GM21390 (cell line): ENCODE measurements around the gene ZFP36L2.
"Not testable (repeated sequence)": the region's sequence is repeated elsewhere in the genome, so short reads cannot be mapped to it uniquely, and the experiment has no call there.

Experiments
- ATAC-seq: cut with Tn5 transposase; IDR thresholded peaks from one replicate; pipeline ENCODE4 v1.9.1; 2021; ENCODE audit not compliant: unreplicated experiment

Gene ZFP36L2

DNA sequence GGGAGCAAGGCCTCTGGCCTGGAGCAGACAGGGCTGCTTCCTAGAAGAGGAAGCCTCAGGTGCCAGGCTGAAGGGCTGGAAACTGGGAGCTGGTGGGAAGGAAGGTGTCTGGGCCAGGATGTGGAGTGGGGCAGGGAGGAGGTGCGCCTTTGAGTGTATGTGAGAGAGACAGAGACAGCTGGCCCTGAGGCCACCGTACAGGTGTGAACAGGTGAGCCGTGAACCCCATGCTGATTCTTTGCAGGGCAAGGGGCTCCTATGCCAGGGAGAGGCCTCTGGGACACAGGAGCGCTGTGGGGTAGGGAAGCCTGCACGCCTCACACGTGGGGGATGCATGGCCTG lies 16.3 kb downstream of the ZFP36L2 start:
- ATAC-seq = no peak

DNA sequence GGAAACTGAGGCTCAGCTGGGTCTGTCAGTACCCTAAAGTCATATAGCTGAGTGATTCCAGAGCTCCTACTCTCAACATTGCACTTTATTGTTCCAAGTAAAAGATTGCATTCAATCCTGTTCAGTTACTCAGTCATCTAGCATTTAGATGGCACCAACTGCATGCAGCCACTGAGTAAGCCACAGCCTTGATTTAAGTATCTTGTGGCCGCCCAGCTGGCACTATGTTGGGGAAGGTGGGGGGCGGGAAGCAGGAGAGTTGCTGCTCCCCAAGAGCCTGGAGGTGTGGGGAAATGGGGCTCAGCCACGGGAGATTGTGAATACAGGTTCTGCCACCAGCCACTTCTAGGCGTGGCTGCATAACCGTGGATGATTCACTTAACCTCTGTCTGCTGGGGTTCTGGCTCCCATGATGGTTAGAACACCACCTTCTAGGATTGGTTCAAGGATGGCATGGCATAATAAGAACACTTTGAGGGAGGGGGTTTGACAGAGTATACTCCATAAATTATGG lies 17.1 kb downstream of the ZFP36L2 start:
- ATAC-seq = no peak

GRCh38 chr2:43207553-43208300 lies 18.7 kb downstream of the ZFP36L2 start:
- no peak for ATAC-seq

DNA sequence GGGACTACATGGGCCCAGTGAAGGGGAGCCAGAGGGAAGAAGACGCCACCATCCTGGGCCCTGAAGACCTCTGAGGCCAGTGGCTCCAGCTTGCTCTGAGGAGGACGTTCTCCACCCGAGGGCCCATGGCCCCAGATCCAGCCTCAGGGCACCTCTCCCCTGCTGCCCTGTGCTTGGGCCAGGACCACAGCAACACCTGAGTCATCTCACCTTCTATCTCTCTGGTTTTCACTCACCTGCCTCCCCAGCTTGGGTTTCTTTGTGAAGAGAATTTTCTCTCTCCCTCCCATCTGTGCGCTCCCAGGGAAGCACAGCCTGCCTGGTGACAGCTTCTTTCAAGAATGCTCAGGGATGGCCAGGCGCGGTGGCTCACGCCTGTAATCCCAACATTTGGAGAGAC lies 19.8 kb downstream of the ZFP36L2 start:
- ATAC-seq = no peak

GRCh38 chr2:43203373-43203772 lies 23.0 kb downstream of the ZFP36L2 start:
- no peak for ATAC-seq

DNA sequence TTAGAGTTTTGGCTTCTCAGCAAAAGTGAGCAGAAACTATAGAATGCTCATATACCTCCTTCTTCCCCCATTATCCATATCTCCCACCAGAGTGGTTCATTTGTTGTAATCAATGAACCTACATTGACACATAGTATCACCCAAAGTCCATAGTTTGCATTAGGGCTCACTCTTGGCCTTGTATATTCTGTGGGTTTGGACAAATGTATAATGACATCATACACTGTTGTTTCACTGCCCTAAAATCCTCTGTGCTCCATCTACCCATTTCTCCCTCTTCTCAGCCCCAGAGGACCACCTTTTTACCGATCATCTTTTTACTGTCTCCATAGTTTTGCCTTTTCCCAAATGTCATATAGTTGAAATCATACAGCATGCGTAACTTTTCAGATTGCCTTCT lies 24.1 kb downstream of the ZFP36L2 start:
- no peak for ATAC-seq

- no peak for ATAC-seq
Observed at GRCh38 chr2:43201497-43201896, 24.9 kb downstream of the ZFP36L2 start.

GRCh38 chr2:43201016-43201415 lies 25.4 kb downstream of the ZFP36L2 start:
- ATAC-seq = no peak

- ATAC-seq = no peak
Observed at GRCh38 chr2:43199492-43200488, 26.6 kb downstream of the ZFP36L2 start.

- no peak for ATAC-seq
Observed at GRCh38 chr2:43198263-43198662, 28.1 kb downstream of the ZFP36L2 start.

DNA sequence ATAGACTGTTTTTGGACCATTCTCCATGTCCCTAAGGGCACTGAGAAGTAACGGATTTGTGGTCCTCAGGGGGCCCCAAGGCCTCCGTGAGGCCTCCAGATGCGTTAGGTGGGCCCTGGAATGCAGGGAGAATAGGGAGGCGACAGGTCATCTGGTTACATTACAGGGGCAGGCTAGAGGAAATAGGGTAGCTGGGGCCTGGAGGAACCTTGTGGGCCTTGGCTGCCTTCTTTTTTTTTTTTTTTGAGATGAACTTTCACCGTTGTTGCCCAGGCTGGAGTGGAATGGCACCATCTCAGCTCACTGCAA lies 28.9 kb downstream of the ZFP36L2 start:
- ATAC-seq = no peak

GRCh38 chr2:43196768-43197587 lies 29.4 kb downstream of the ZFP36L2 start:
- no peak for ATAC-seq

- ATAC-seq = peak; percentile 53
Observed at GRCh38 chr2:43194121-43194869, 32.1 kb downstream of the ZFP36L2 start.

DNA sequence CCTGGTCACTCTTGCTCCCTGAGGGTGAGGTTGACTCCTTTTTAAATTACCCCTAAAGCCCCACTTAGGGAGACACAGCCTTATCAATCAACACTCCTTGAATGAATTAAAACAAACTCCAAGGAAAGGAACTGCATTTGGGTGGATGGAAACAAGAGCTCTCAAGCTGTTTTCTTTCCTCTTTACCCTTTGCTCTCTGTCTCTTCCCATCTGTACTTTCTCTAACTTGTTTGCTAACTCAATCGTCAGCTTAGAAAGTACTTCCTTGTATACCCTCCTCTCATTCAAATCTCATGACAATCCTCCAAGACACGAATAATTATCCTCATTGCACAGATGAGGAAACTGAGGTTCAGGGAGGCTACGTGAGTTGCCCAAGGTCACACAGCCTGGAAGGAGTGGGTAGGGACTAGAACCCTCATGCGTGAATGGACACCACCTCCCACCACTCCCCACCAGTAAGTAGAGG lies 32.7 kb downstream of the ZFP36L2 start:
- ATAC-seq = no peak

GRCh38 chr2:43192744-43193651 lies 33.4 kb downstream of the ZFP36L2 start:
- no peak for ATAC-seq

- no peak for ATAC-seq
Observed at GRCh38 chr2:43191947-43192516, 34.4 kb downstream of the ZFP36L2 start.

DNA sequence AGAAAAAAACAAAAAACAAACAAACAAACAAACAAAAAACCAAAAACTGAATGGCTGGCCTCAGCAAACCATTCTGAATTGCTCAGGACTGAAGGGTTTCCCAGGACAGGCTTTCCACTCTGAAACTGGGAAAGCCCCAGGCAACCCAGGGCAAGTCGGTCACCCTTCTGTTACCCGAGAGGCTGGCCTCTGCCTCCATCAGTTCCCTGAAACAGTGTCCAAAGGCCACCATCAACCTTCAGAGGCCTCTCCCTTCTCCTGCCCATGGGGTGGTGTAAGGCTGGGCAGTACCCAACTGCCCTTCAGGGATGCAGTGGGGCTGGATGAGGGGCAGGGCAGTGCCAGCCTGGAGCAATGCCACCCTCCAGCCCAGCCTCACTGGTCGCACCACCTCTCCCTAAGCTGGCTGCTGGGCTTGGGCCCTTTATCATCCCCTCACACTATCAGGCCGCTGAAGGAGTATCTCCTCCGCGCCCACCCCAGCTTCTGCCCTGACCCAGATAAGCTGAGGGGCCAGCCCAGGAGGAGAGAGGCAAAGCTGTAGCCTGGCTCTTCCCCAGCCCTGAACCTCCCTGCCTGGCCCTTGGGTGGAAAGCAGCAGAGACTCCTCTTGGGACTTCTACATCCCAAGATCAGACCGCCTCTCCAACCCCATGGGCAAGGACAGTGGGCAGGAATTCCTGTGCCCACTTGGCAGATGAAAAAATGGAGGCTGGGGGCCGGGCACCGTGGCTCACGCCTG lies 35.9 kb downstream of the ZFP36L2 start:
- no peak for ATAC-seq

DNA sequence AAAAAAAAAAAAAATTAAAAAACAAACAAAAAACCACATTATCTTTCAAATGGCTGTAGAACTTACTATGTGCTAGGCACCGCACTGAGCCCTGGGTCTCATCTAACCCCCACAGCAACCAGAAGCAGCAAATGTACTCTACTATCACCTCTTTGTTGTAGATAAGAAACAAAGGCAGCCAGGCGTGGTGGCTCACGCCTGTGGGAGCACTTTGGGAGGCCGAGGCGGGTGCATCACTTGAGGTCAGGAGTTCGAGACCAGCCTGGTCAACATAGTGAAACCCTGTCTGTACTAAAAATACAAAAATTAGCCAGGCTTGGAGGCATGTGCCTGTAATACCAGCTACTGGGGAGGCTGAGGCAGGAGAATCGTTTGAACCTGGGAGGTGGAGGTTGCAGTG lies 36.5 kb downstream of the ZFP36L2 start:
- ATAC-seq = not testable (repeated sequence)
